ENCODE measurements around the gene KIRREL3. TPM values are rescaled to one million over a fixed set of nuclear protein-coding genes. Genes with fewer than 3 reads are reported as not detected.

KIRREL3 gene
- total and polyA plus RNA-seq, 9 of the 15 experiments (the other 6 are each of a cell fraction or from before 2014, with no cell fraction given), result 0.04 to 0.10 TPM; not detected in 7

- no peak overlapping the region for H3K4me2 ChIP-seq (ENCODE audit: insufficient read depth, low read length)
- ATAC-seq (no peak), DNase-seq (ENCODE audit: extremely low read depth in 1 of 4, low spot score in 3 of 4) (no peak), FAIRE-seq (no peak)
- WGBS (ENCODE audit: insufficient coverage, low coverage, missing lambda C conversion rate), result 0% methylated on average over 20 of the region's 21 CpGs
- H3K27ac ChIP-seq (ENCODE audit: extremely low read depth, low read depth, low read length), result no peak overlapping the region
- H2AFZ ChIP-seq (ENCODE audit: low read depth, low read length), result no peak overlapping the region
- no peaks in the 10 kb centered on the region; a peak in 1 of 5 replicates for H3K27me3 ChIP-seq (ENCODE audit: control insufficient read depth in 2 of 2, insufficient read depth in 2 of 2, low read length in 2 of 2)
- CTCF ChIA-PET (ENCODE audit: low intra/inter-chr PET ratio), result no interaction called here
- POLR2A ChIA-PET, result no interaction called here
- intact Hi-C loops (cut with micrococcal nuclease), result no loop called here
- H3K4me1 ChIP-seq (replicated peaks in 1 of 2; ENCODE audit: control insufficient read depth in 2 of 2, insufficient read depth in 2 of 2, low read length in 2 of 2), result no peaks in the 10 kb centered on the region
- no peaks in the 10 kb centered on the region for H3K79me2 ChIP-seq (ENCODE audit: control insufficient read depth, insufficient read depth, low read length)
- H3K9ac ChIP-seq (ENCODE audit: insufficient read depth in 1 of 2, low read depth in 2 of 2, low read length in 2 of 2), result no peak overlapping the region
- no peaks in the 10 kb centered on the region for H3K9me3 ChIP-seq (replicated peaks; ENCODE audit: control insufficient read depth, insufficient read depth, low read depth, low read length)
- in situ Hi-C loops (cut with MboI), result no loop called here
- no TSS peak for BruUV-seq (replicated peaks)
- no peaks in the 10 kb centered on the region for H4K20me1 ChIP-seq (replicated peaks; ENCODE audit: control insufficient read depth, insufficient read depth, low read length)
- H3K36me3 ChIP-seq (ENCODE audit: control insufficient read depth, insufficient read depth, low read length), result no peaks in the 10 kb centered on the region
- no peak overlapping the region for H3K4me3 ChIP-seq
- no peaks in the 10 kb centered on the region for H3K9me1 ChIP-seq (ENCODE audit: control insufficient read depth, insufficient read depth, low read length)
- TF ChIP-seq ZNF655 (CRISPR knock-in tag; IDR thresholded peaks at IDR 0.05), result no peak
- no peak for TF ChIP-seq PTTG1 (tag; IDR thresholded peaks at IDR 0.05; ENCODE audit: low read depth)
- no peak for TF ChIP-seq FOXO4 (CRISPR knock-in tag; IDR thresholded peaks at IDR 0.05)
- TF ChIP-seq ELF4 (CRISPR knock-in tag; IDR thresholded peaks at IDR 0.05), result no peak
- TF ChIP-seq ZNF253 (CRISPR knock-in tag; conservative IDR thresholded peaks at IDR 0.05), result no peak
- no peak for TF ChIP-seq BRD4 (IDR thresholded peaks at IDR 0.05)
- TF ChIP-seq SREBF2 (CRISPR knock-in tag; IDR thresholded peaks at IDR 0.05), result no peak
- no peak for TF ChIP-seq ZNF140 (CRISPR knock-in tag; IDR thresholded peaks at IDR 0.05)
- TF ChIP-seq CUX1 (CRISPR knock-in tag; IDR thresholded peaks at IDR 0.05), result no peak
- TF ChIP-seq GTF2A2 (tag; IDR thresholded peaks at IDR 0.05), result no peak
- no peak for TF ChIP-seq CBFA2T2 (conservative IDR thresholded peaks at IDR 0.05)
- no peak for TF ChIP-seq ZNF644 (tag; IDR thresholded peaks at IDR 0.05; ENCODE audit: low read depth)
Observed at GRCh38 chr11:126863294-126863997, 137.1 kb downstream of the KIRREL3 start.

All from K562 (cell line).